Brain pericyte (primary cell): ENCODE measurements around the gene HOMER2.
"Not testable (repeated sequence)": the region's sequence is repeated elsewhere in the genome, so short reads cannot be mapped to it uniquely, and the experiment has no call there.

Source experiments
- DNase-seq: peaks from one replicate; pipeline ENCODE4 v3.0.0-alpha.2; 2012; ENCODE audit warnings: low read depth, low spot score

The HOMER2 gene

DNA sequence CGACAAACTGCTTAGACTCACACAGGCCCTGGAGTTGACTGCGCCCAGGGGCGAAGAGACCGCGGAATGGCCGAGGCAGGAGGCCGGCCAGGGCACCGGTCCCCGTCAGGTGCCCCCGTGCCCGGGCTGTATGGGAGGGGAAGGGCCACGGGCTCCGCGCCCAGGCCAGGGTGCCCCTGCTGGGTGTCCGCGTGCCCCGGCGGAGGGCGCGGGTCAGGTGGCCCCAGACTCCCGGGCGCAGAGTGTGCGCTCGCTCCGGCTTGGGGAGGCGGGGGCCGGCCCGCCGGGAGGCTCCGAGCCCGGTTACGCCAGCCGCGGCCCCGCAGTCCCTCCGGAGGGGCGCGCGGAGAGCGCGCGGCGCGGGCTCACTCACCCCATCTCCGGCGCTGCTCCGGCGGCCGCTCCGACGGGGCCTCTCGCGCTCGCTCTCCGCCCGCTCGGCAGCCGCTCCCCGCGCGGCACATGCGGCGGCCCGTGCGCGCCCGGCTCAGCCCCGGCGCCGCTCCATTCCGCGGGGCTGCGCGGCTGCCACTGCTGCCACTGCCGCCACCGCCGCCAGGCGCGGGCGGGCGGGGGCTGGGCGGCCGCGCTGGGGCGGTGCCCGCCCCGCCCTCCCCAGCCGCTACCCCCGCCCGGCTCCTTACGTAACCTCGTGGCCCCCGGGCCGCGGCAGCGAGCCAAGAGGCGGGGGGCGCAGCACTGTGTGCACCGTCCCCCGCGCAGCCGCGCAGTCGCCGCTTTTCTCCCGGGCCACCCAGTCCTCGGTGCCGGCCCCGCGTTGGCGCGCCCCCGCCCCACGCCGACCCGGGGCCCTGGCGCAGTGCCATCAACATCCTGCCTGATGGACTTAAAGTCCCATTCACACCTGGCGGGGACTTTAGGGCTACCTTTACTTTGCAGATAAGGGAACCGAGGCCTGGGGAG is at the start of gene HOMER2:
HOMER2 (minus strand) TSS at position 563 of the 924 bp plus-strand sequence; CDS start at position 378, 185 bp downstream.
- no peak for DNase-seq

DNA sequence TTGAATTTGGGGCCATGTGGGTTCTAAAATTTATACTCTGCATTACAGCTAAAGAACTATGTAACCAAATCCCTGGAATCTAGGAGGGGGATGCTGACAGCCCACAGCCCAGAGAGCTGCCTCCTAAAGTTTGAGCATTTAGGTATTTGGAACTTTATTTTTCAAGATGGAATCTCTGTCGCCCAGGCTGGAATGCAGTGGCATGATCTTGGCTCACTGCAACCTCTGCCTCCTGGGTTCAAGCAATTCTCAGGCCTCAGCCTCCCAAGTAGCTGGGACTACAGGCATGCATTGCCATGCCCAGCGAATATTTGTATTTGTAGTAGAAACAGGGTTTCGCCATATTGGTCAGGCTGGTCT is 48.1 kb upstream of the HOMER2 start:
- DNase-seq: not testable (repeated sequence)

DNA sequence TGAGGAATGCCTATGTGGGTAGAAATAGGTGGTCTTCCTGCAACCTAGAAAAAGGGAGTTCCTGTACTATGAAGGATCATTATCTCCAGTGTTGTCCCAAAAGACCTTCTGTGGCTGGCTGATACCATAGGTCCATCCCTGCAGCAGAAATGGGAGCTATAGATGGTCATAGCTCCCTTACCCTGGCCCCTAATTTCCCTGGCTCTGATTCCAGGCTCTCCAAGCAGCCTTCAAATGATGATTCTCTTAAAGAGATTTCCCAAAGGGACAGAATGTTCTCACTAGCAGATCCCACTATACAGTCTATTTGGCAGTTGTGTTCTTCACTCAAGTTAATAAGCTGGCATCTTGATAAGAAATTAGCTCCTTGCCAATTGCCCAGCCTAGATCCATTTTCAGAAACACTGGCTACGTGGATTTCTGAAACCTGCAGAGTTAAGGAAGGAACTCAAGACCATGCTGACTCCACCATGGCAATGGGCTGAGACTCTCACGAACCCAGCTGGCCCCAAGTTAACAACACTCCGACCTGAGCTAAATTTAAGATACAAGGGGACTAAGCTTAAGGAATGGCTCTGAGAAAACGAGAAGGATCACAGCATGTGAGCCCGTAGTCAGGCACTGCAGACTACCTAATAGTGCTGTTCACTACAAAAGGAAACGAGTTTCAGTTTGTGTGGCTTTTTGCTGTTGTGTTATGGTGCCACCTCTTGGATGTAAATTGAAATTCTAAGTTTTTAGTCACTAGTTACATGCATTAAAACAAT is 47.6 kb upstream of the HOMER2 start:
- peak; percentile 27 for DNase-seq

DNA sequence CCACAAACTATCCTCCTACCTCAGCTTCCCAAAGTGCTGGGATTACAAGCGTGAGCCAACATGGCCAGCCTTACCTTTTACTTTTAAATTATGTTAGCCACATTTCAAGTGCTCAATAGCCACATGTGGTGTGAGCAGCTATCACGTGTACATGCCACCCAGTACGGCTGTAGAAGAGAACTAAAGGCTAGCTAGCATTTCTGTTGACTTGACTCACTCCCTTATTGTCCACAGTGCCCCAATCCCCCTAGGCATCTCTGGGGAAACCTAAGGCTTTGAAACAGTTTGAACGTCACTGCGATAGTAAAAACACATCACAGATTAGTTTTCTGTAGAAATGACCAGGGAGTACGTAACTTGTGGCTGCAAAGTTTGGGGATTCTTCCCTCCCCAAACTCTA is 46.9 kb upstream of the HOMER2 start:
- no peak for DNase-seq

DNA sequence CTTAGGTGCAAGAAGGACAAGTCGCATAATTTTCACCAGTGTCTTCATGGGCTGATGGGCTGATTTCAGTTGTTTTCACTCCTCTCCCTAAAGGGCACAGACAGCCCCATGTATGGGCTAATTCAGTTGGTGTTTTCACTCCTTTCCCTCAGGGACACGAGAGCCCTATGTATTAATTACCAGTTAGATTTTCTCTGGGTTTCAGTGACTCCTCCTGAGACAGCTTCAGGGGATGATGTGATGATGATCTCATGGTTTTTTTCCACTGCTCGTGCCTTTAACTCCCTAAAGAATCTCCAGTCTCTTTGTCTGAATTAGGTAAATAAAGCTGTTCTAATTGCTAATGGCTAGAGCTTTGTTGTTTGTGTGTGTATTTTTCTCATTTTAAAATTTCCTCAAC is 43.4 kb upstream of the HOMER2 start:
- no peak for DNase-seq

DNA sequence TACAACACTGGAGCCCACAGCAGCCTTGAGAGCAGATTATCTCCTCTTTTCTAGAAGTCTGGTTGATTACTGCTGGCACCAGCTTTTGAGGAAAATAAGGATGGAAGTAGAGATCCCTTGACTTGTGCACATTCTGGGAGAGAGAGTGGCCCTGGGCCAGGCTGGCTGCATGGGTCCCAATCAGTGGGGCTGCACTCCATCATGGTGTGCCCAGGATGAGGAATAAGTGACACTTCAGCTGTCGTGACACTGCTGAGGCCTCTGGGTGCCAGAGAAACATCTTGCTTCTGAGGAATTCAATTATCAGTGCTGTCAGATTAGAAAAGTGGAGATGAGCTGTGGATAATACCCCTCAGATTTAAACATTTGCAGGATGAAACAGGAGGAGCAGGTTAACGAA is 42.6 kb upstream of the HOMER2 start:
- no peak for DNase-seq

DNA sequence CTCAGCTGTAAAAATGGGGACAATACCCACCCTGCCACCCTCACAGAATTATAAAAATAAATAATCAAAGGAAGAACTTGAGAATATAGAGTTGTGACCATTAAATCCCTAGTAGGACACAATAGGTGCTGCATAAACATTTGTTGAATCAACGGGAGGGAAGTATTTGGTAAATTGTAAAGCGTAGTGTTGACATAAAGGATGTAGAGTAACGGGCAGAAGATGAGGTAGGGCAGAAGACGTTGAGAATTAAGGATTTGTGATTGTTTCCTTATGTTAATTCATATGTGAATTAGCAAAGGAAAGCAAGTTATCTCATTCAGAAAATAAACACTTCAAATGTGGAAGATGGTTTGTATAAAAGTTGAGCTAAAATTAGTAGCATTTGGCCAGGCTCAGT is 40.6 kb upstream of the HOMER2 start:
- DNase-seq: no peak

DNA sequence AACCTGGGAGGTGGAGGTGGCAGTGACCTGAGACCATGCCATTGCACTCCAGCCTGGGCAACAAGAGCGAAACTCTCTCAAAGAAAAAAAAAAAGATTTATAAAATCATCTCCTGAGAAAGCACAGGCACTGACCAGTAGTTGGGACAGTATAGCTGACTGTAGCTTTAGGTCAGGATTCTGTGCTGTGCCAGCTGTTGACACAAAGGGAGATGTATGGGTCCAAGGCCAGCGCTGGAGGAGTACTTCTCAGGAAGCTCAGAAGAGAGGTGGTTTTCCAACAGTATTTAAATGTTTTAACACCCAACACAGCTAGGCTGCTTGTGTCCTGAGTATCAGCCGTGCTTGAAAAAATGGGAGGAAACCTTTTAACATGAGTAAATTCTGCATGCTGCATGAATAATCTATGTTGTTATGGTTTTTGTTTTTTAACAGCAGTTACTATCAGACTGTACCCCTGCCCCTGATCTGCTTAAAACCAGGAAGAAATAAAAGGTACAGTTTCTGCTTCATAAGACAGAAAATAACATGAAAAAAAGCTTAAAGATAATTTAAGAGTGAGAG is 40.0 kb upstream of the HOMER2 start:
- DNase-seq: no peak

DNA sequence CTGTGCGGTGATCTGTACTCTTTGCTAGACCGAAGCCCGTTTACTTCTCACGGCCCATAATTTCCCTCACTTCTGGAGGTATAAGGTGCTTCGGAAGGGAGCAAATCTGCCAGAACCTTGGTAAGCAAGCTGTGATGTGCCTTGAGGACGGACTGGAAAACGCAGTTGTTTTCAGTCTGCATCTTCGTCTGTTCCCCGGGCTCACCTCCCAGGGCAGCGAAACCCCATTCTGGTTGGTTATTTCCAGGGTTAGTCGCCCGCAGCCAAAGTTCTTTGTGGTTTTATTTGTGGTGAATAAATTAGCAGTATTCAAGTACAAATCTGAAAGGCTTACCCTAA is 33.9 kb upstream of the HOMER2 start:
- DNase-seq: peak; percentile 3

DNA sequence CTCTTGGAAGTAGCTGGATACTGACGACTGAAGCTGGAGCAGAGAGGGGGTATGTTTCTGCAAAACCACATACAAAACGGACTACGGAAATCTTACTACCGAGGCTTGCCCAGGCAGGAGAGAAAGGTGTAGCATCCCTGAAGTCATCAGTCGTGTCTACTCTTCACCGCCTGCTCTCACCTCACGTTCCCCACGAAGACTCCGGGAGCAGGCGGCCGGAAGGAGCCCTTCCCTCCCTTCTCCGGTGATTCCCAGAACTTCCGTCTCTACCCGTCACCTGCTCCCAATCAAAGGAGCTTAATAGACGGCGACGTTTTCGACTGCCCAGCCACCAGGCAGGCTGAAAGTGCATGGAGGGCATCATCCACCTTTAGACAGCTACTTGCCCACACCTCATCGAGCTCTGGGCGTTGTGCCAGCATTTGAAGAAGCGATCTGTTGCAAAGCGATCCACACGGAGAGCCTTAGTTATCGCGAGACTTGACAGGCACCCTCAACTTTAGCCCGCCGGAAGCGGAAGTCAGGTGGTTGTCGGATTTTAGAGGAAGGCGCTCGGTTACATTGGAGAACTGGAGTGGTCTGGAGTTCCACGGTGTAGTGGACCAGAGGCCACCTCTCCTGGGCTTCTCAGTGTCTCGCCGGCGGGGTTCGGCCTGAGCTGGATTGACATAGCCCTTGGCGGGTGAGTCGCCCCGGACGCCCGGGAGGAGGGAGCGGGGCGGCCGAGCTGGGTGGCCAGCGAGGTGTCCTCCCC is 33.3 kb upstream of the HOMER2 start, which contains the start of gene RAMAC:
RAMAC (plus strand) TSS at position 523 of the 754 bp plus-strand sequence. CDS start 2,809 bp downstream, outside the sequence.
- DNase-seq: peak; percentile 82

DNA sequence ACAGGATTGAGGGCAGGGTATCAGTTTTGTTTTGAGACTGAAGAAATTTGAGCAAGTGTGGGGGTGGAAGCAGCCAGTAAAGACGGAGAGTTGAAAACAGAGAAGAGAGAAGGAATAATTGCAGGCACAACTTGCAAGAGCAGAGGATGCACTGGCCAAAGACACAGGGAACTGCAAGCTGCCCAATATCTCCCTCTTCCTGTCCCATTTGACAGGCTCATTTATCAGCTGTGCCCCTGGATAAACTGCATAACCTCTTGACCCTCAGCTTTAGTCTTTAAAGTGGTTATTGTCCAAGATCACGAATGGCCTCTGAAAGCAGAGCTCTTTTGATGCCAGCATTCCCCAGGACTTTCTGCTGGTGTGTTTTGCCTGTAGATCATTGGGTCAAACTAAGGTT is 28.5 kb upstream of the HOMER2 start:
- DNase-seq: no peak

DNA sequence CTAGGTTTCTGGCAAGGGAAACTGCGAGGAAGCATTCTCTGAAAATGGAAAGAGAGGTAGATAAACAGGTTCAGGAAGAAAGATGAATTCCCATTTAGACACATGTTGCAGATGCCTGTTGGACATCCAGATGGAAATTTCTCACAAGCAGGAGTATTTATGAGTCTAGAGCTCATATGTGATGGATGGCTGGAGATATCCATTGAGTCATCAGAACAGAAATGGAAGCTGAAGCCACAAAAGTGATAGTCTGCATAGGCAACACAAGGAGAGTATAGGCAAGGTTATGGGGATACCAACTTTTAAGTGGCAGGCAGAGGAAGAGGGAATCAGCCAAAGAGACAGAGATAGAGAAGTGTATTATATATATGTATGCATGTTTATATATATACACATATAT is 27.2 kb upstream of the HOMER2 start:
- DNase-seq: no peak

DNA sequence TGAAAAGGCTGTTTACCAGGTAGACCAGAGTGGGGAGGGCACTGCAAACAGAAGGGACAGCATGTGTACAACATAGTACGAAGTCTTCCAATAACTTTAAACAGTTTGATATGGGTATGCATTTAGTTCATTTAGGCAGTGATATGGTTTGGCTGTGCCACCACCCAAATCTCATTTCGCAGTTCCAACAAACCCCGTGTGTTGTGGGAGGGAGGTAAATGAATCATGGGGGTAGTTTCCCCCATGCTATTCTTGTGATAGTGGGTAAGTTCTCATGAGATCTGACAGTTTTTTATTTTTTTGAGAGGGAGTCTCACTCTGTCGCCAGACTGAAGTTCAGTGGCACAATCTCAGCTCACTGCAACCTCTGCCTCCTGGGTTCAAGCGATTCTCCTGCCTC is 25.9 kb upstream of the HOMER2 start:
- DNase-seq: no peak

DNA sequence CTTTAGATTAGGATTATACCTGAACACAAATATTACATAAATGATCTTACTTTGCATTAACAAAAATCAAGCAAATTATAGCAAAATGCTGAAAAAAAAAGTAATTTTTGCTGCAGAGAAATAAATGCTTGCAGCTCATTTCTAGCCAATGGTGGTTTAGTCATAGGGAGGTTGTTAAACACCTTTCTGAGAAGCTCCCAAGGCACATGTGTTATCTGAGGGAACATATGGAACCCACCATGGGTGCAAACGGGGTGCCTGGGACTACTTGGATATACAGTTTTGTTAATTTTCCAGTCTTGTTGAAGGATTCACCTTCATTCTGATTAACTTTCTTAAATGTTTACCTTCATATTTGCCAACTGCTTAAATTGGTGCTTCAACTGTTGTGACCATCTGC is 24.6 kb upstream of the HOMER2 start:
- DNase-seq: no peak

DNA sequence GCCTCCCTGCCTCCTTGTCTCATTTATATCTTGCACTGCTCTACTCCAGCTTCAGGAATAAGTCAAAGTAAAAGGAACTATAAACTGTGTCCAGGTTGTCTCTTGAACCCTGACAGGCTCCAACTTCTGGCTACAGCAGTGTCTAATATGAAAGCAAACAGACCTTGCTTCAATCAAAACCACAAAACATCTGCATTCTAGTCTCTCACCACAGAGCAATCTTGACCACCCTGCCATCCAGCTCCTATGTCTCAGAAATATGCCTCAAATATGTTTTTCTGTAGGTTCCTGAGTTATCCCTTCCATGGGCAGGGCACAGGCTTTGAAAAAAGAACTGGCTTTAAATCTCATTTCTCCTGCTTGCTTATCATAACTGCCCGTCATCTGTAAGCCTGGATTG is 20.5 kb upstream of the HOMER2 start:
- DNase-seq: no peak

DNA sequence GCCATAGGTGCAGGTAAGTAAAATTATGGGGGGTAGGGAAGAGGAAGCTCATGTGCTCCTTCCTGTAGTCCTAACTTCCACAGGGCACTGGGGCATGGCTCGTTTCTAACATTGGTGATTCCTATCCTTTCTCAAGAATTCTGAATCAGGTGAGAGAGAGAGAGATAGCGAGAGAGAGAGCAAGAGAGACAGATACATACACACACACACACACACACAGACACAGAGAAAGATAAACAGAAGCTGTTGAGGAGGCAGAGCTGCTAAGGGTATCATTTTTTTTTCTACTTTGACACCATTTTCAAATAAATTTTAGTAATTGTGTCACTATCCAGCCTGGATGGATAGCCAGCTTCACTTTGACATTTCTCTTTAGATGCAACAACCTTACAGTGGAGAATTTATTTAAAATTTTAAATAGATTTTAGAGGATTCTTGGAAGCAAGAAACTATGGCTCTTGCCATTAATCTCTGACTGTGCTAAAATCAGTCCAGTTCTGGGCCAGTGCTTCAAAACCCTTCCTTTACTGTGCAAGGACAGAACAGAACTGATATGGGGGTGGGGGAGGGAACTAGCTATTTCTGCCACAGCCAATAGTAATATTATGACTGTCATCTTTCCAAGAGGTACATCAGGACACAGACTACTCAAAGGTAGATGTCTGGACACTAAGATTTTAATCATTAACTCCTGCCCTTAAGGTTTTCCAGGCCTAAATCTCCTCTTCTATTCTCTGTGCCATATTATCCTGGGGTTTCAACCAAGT is 18.9 kb upstream of the HOMER2 start:
- no peak for DNase-seq

DNA sequence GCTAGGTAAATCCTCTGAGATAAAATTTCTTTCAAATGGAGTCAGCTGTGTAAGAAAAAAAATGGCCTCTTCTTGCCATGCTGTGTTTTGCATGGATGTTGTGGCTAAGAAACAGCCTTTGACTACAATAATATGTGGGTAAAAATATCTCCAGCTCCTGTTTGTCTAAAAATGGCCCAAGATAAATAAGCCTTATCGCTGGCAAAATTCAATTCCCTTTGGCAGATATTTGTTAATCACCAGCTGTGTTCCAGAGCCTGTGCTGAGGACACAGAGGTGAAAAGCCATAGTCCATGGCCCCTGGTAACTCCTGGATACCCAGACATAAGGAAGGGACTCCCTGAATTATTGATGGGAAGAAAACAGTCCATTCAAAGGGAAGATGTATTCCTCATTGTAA is 18.2 kb upstream of the HOMER2 start:
- no peak for DNase-seq

DNA sequence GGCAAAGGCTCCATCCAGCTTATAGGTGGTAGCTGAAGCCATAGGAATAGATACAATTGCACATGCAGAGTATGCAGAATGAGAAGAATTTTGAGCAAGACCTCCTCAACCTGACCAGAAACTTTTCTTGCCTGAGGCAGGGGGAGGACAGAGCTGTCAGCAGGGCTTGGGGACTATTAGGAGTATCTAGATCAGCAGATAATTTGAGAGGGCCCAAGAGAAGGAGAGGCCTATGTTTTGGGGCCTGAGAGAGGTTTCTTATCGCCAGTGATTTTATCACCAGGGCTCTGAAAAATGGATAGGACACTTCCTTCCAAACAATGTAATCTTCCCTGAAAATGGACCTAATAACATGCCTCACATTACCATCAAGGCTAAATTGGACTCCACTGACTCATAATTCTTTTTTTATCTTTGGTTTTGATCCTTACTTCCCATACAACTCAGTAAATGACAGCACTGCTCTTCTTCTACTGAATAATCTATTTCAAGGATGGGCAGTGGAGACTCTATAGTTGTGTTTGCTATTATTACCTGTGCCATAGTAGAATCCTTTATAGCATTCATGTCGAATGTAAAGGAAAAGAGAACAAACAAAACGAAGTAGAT is 17.7 kb upstream of the HOMER2 start:
- no peak for DNase-seq

DNA sequence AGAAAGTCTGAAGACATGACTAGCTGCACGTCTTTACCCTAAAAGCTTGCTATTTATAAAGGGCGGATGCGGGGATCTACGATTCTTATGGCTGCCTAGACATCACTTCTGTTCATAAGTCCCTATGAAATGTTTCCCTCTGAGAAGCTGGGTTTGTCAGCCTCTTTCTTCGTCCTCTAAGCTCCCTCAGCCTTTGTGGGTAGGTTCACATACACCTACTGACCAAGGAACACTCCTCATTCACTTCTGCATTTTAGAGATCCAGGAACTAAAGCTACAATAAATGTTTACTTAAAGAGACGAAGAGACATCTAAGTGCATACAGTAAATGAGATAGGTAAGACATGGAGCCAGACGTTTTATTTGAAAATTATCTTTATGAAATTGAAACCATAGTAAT is 16.8 kb upstream of the HOMER2 start:
- no peak for DNase-seq

DNA sequence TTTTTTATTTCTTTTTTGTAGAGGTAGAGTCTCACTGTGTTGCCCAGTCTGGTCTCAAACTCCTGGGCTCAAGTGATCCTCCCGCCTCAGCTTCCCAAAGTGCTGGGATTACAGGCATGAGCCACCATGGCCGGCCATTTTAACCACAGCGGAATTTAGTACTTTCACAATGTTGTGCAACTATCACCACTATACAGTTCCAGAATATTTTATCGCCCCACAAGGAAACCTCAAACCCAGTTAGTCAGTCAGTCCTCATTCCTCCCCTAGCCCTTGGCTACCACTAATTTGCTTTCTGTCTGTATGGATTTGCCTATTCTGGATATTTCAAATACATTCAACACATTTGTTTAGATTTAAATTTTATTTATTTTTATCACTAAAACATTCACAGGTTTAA is 15.5 kb upstream of the HOMER2 start:
- no peak for DNase-seq

DNA sequence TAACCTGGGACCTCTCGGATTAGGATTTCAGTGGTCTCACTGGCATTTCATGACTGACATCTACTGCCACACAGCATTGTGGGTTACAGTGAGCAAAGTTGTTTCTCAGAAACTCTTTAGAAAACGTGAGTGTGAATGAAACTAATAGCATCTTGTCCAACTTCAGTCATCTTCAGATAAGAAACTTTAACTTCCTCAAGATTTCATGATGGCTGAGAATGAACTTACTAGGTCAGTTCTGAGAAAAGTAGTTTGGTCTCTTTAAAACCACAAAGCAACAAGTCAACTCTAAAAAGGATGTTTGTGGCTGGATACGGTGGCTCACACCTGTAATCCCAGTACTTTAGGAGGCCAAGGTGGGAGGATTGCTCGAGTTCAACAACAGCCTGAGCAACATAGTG is 14.2 kb upstream of the HOMER2 start:
- no peak for DNase-seq
